ENCODE results near the gene DR1. TPM values are rescaled to one million over a fixed set of nuclear protein-coding genes. Genes with fewer than 3 reads are reported as not detected.

The DR1 gene
- total RNA-seq, 1 experiment from 2014 or later, result 87.3 TPM

- H3K36me3 Mint-ChIP-seq (ENCODE audit: insufficient read depth in 1 of 3, low read depth in 3 of 3), result peaks cover 24 to 55% (median 45%) of the 10 kb centered on the region in 3 experiments
Observed at GRCh38 chr1:93369734-93370133, 24.0 kb downstream of the DR1 start.

More at GRCh38 chr1:93369734-93370133, 24.0 kb downstream of the DR1 start:
- Histone ChIP-seq H4K5ac (ENCODE audit: insufficient read length, low read depth, low read length) (no peak overlapping the region), H2BK5ac (ENCODE audit: insufficient read length, low read length) (no peak overlapping the region), H3T11ph (ENCODE audit: low read length) (no peak overlapping the region), H2BK15ac (ENCODE audit: low read depth, low read length) (no peak overlapping the region), H3K79me2 (ENCODE audit: insufficient read depth, low read length) (no peaks in the 10 kb centered on the region), H2BK12ac (ENCODE audit: insufficient read length, low read depth, low read length) (no peak overlapping the region), H4K91ac (ENCODE audit: insufficient read length, low read depth, low read length) (no peak overlapping the region), H4K8ac (replicated peaks; ENCODE audit: insufficient read length, low read depth, low read length) (no peak overlapping the region), H3K27me3 (ENCODE audit: insufficient read depth, low read length) (no peaks in the 10 kb centered on the region), H3K23me2 (ENCODE audit: insufficient read length, low read depth, low read length, poor library complexity, severe bottlenecking) (no peaks in the 10 kb centered on the region), H3K14ac (ENCODE audit: insufficient read depth, low read length) (no peak overlapping the region), H3K18ac (ENCODE audit: insufficient read length, low read depth, low read length) (no peak overlapping the region), H3K27ac (ENCODE audit: insufficient read length, low read depth, low read length) (no peak overlapping the region), H3K9me3 (ENCODE audit: control insufficient read depth, low read depth, low read length) (peaks cover 8% of the 10 kb centered on the region), H2AK5ac (ENCODE audit: insufficient read length, low read length) (no peak overlapping the region), H3K79me1 (ENCODE audit: insufficient read depth, low read depth, low read length, poor library complexity, severe bottlenecking) (no peaks in the 10 kb centered on the region), H2BK120ac (ENCODE audit: low read depth, low read length, poor library complexity, severe bottlenecking) (no peak overlapping the region), H3K4me2 (ENCODE audit: insufficient read depth, insufficient read length, low read length) (no peak overlapping the region), H3K4ac (ENCODE audit: low read depth, low read length) (no peak overlapping the region), H3K56ac (ENCODE audit: insufficient read length, low read depth, low read length) (no peak overlapping the region), H4K20me1 (ENCODE audit: control insufficient read depth, insufficient read depth, insufficient read length) (no peaks in the 10 kb centered on the region), H3K9ac (ENCODE audit: extremely low read depth, insufficient read length, low read length) (no peak overlapping the region), H3K23ac (ENCODE audit: insufficient read length, low read depth, low read length) (no peak overlapping the region), H2BK20ac (ENCODE audit: low read depth, low read length, poor library complexity, severe bottlenecking) (no peak overlapping the region), H2AFZ (ENCODE audit: low read length) (no peak overlapping the region), H3K4me1 (ENCODE audit: insufficient read depth, low read length) (no peaks in the 10 kb centered on the region)
- Mint-ChIP-seq H3K4me1 (no peaks in the 10 kb centered on the region), H3K9me3 (peaks cover 9 to 18% of the 10 kb centered on the region in 2 experiments; a peak in 3 of 5 replicates), H3K27me3 (ENCODE audit: low read depth) (no peaks in the 10 kb centered on the region), H3K4me3 (no peak overlapping the region), H3K27ac (peak overlapping the region in 1 of 3 experiments; percentile 19; a peak in 1 of 7 replicates)
- no peak for TF ChIP-seq CTCF (conservative IDR thresholded peaks at IDR 0.05)
- WGBS (ENCODE audit: extremely low coverage, insufficient read length, low lambda C conversion rate), result no CpG with 5 or more reads among the region's 1 CpG
- DNase-seq, result no peak

All from H9 (cell line).